ENCODE results near the gene C19orf38. TPM values are rescaled to one million over a fixed set of nuclear protein-coding genes. Genes with fewer than 3 reads are reported as not detected.
"Not testable (repeated sequence)": the region's sequence is repeated elsewhere in the genome, so short reads cannot be mapped to it uniquely, and the experiment has no call there.

The C19orf38 gene
- total RNA-seq, 2 experiments from 2014 or later = 1.4 to 1.7 TPM

DNA sequence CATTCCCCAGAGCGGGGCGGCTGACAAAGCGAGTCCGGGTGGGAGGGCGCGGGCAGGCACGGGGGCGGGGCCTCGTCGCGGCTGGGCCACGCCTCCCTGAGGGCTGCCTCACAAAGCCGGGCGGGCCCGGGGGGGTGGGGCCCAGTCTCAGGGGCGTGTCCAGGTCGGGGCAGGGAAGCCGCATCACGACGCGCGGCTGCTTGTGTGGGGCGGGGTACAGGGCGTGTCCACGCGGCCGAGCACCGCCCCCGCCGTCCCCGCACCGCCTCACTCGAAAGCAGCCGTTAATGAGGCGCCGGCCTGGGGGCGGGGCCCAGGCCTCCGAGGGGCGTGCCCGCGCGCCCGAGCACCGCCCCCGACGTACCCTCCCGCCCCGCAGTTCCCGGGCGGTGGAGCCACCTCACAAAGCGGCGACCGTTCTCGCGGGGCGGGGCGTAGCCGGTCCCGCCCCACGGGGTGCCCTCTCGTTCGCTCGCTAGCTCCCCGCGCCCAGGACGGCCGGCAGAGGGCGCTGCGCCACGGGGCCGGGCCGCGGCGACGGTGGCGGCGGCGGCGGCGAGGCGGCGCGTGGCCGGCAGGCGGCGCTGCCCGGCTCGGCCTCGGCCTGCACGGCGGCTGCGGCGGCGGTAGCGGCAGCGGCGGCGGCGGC is 22.9 kb downstream of the C19orf38 start, which contains the start of gene CARM1:
Gene CARM1 (plus strand): TSS at position 599 of the 649 bp plus-strand sequence. CDS start 150 bp downstream, outside the sequence.
- intact Hi-C loops (cut with micrococcal nuclease) = loop anchor here (2.0 to 5.0 kb wide), 4 partner anchors 34 to 224 kb away; partner anchors contain the start of genes SMARCA4 and TMED1
- H3K4me3 Mint-ChIP-seq = peak within 1 kb of the TSS; percentile 79

GRCh38 chr19:10871711-10872545 is 23.7 kb downstream of the C19orf38 start:
- POLR2A ChIA-PET = interaction anchor here (1.0 to 1.1 kb wide), 3 partner anchors 112 to 218 kb away, joined by 3 to 4 read pairs (median 3); partner anchors contain the start of gene LDLR
- Mint-ChIP-seq H3K27ac (peak overlapping the region; percentile 55), H3K4me3 (peak overlapping the region; percentile 79)

More for the DNA sequence above, 22.9 kb downstream of the C19orf38 start, which contains the start of gene CARM1:
- POLR2A ChIA-PET = interaction anchor here (0.6 to 1.0 kb wide), 4 partner anchors 35 to 367 kb away, joined by 3 to 4 read pairs (median 3); partner anchors contain the start of gene TMED1
- Mint-ChIP-seq H3K36me3 (peaks cover 3% of the 10 kb centered on the region), H3K4me1 (ENCODE audit: low read depth) (peaks cover 25% of the 10 kb centered on the region), H3K27me3 (no peaks in the 10 kb centered on the region), H3K27ac (peak within 1 kb of the TSS; percentile 96), H3K9me3 (no peaks in the 10 kb centered on the region)
- DNase-seq = peak; percentile 99
- CTCF ChIA-PET = interaction anchor here (0.5 to 4.1 kb wide), 17 partner anchors 9 to 570 kb away, joined by 3 to 30 read pairs (median 4); partner anchors contain the start of genes DNM2 and TMED1

GRCh38 chr19:10872546-10873107 is 24.4 kb downstream of the C19orf38 start:
- peaks cover 3% of the 10 kb centered on the region for H3K36me3 Mint-ChIP-seq
- no peaks in the 10 kb centered on the region for H3K9me3 Mint-ChIP-seq
- intact Hi-C loops (cut with micrococcal nuclease) = loop anchor here (5.0 kb wide), 1 partner anchor 75 kb away; no protein-coding TSS in a partner anchor
- peak overlapping the region; percentile 55 for H3K27ac Mint-ChIP-seq
- H3K27me3 Mint-ChIP-seq = no peaks in the 10 kb centered on the region
- H3K4me3 Mint-ChIP-seq = peak overlapping the region; percentile 79
- peaks cover 33% of the 10 kb centered on the region for H3K4me1 Mint-ChIP-seq (ENCODE audit: low read depth)
- ChIA-PET POLR2A (interaction anchor here (1.1 kb wide), 2 partner anchors 171 to 217 kb away, joined by 3 to 4 read pairs; partner anchors contain the start of gene LDLR), CTCF (interaction anchor here (0.9 to 4.1 kb wide), 10 partner anchors 8 to 217 kb away, joined by 3 to 30 read pairs (median 4); partner anchors contain the start of genes DNM2 and LDLR)
- DNase-seq = peak; percentile 50

More at GRCh38 chr19:10871711-10872545, 23.7 kb downstream of the C19orf38 start:
- Mint-ChIP-seq H3K4me1 (ENCODE audit: low read depth) (peaks cover 29% of the 10 kb centered on the region), H3K36me3 (peaks cover 3% of the 10 kb centered on the region), H3K9me3 (no peaks in the 10 kb centered on the region), H3K27me3 (no peaks in the 10 kb centered on the region)
- DNase-seq = peak; percentile 37
- intact Hi-C loops (cut with micrococcal nuclease) = loop anchor here (2.0 to 5.0 kb wide), 4 partner anchors 35 to 223 kb away; partner anchors contain the start of genes SMARCA4 and TMED1
- CTCF ChIA-PET = interaction anchor here (0.5 to 4.1 kb wide), 14 partner anchors 8 to 343 kb away, joined by 3 to 30 read pairs (median 3); partner anchors contain the start of genes DNM2 and LDLR

DNA sequence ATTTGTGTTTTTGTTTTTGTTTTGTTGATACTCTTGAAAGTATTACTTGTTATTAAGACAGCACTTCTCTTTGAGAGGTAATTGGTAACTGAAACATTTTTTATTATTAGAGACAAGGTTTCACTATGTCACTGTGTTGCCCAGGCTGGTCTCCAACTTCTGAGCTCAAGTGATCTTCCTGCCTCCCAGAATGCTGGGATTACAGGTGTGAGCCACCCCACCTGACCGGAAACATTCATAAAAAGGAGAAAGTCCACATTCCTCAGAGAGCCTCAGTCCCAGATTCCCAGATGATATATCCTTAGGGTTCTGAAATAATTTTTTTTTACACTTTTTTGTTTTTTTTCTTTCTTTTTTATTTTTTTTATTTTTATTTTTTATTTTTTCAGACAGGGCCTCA is 25.8 kb downstream of the C19orf38 start:
- POLR2A ChIA-PET = no interaction called here
- intact Hi-C loops (cut with micrococcal nuclease) = loop anchor here (5.0 kb wide), 1 partner anchor 77 kb away; no protein-coding TSS in a partner anchor
- Mint-ChIP-seq H3K36me3 (peaks cover 4% of the 10 kb centered on the region), H3K4me1 (ENCODE audit: low read depth) (peaks cover 39% of the 10 kb centered on the region), H3K9me3 (no peaks in the 10 kb centered on the region), H3K4me3 (no peak overlapping the region), H3K27ac (no peak overlapping the region), H3K27me3 (no peaks in the 10 kb centered on the region)
- DNase-seq = no peak
- CTCF ChIA-PET = interaction anchor here (2.0 kb wide), 1 partner anchor 10 kb away, joined by 10 read pairs; no protein-coding TSS in a partner anchor

GRCh38 chr19:10876459-10877240 is 28.4 kb downstream of the C19orf38 start:
- Mint-ChIP-seq H3K4me1 (ENCODE audit: low read depth) (peaks cover 38% of the 10 kb centered on the region), H3K4me3 (no peak overlapping the region), H3K9me3 (no peaks in the 10 kb centered on the region), H3K27ac (peak overlapping the region; percentile 52), H3K36me3 (peaks cover 9% of the 10 kb centered on the region), H3K27me3 (no peaks in the 10 kb centered on the region)
- peak; percentile 40 for DNase-seq
- ChIA-PET POLR2A (no interaction called here), CTCF (interaction anchor here (1.7 to 2.7 kb wide), 2 partner anchors 13 to 16 kb away, joined by 3 to 16 read pairs; no protein-coding TSS in a partner anchor)
- intact Hi-C loops (cut with micrococcal nuclease) = no loop called here

DNA sequence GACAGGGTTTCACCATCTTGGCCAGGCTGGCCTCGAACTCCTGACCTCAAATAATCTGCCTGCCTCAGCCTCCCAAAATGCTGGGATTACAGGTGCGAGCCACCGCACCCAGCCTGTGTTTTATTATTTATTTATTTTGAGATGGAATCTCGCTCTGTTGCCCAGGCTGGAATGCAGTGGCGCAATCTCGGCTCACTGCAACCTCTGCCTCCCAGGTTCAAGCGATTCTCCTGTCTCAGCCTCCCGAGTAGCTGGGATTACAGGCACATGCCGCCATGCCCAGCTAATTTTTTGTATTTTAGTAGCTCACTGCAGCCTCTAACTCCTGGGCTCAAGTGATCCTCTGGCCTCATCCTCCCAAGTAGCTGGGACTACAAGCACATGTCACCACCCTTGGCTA is 29.4 kb downstream of the C19orf38 start:
- H3K9me3 Mint-ChIP-seq, H3K36me3 Mint-ChIP-seq, DNase-seq, H3K27me3 Mint-ChIP-seq, POLR2A ChIA-PET, H3K4me3 Mint-ChIP-seq: not testable (repeated sequence)
- Mint-ChIP-seq H3K27ac (peak overlapping the region; percentile 81), H3K4me1 (ENCODE audit: low read depth) (peaks cover 36% of the 10 kb centered on the region)
- intact Hi-C loops (cut with micrococcal nuclease) = loop anchor here (2.0 kb wide), 1 partner anchor 51 kb away; the partner anchor contains the start of genes TIMM29 and YIPF2
- CTCF ChIA-PET = interaction anchor here (1.3 to 2.7 kb wide), 3 partner anchors 13 to 59 kb away, joined by 3 to 16 read pairs (median 4); no protein-coding TSS in a partner anchor

DNA sequence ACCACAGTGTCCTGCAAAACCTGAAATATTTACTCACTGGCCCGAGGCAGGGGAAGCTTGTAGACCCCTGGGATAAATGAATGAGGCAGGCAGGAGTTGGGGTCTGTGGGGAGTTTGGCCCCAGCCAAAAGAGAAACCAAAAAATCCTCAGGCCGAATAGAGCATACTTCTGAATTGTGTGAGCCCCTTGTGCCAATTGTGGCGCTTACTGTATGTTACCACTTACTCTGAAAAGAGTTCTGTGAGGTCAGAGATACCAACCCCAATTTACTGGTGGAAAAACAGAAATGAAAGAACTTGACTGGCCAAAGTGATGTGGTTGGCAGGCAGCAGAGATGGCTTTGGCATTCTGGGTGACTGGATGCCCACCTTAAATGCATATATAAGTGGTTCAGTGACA is 30.0 kb downstream of the C19orf38 start:
- no peak overlapping the region for H3K4me3 Mint-ChIP-seq
- CTCF ChIA-PET = interaction anchor here (1.3 to 2.7 kb wide), 3 partner anchors 14 to 58 kb away, joined by 3 to 16 read pairs (median 4); no protein-coding TSS in a partner anchor
- no peak for DNase-seq
- POLR2A ChIA-PET = no interaction called here
- H3K36me3 Mint-ChIP-seq = peaks cover 9% of the 10 kb centered on the region
- H3K4me1 Mint-ChIP-seq (ENCODE audit: low read depth) = peaks cover 30% of the 10 kb centered on the region
- H3K9me3 Mint-ChIP-seq = no peaks in the 10 kb centered on the region
- H3K27ac Mint-ChIP-seq = peak overlapping the region; percentile 81
- intact Hi-C loops (cut with micrococcal nuclease) = loop anchor here (2.0 kb wide), 1 partner anchor 51 kb away; the partner anchor contains the start of genes TIMM29 and YIPF2
- no peaks in the 10 kb centered on the region for H3K27me3 Mint-ChIP-seq

DNA sequence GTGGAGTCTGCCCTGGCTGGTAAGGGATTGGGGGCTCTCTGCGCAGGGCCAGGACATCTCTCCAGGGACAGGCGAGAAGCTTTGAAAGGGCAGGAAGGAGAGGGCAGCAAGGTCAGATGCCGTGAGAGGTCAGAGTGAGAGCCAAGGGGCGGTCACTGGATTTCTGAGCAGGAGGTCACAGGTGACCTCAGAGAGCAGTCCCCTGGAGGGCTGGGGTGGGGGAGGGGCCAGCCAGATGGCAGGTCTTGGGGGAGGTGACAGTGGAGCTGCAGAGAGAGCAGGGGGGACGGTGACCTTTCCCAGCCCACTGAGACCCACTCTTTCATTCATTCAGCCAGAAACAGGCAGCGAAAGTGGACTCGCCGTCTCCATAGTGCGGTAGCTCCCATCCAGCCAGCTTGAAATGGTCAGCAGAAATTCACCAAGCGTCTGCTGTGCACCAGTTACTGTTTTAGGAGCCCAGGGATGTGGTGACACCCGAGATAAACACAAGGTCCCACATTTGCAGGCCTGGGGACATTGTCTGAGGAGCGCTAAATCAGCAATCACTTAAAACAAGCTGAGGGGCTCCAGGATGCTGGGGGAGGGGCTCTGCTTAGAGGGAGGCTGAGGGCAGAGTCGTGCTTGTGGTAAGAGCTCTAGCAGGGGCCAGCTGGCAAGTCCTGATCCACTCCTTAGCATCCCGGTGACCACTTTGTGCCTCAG is 33.3 kb downstream of the C19orf38 start:
- CTCF ChIA-PET = interaction anchor here (0.6 to 1.3 kb wide), 6 partner anchors 10 to 166 kb away, joined by 3 to 4 read pairs (median 3); partner anchors contain the start of gene CARM1
- POLR2A ChIA-PET = no interaction called here
- H3K36me3 Mint-ChIP-seq = peaks cover 6% of the 10 kb centered on the region

DNA sequence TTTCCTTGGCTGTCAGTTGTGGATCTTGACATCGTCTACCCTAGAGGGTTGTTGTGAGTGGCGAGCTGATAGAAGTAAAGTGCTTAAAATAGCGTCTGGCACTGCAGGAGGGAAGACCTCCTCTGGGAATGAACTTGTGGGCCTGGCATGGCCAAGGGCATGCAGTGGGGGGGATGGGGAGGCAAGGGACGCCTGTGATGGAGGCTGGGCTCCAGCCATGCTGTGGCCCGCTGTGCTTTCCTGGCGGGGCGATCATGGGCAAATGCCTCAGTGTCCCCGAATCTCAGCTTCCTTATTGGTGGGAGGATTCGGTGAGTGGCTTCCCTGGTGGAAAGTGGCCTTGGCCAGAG is 33.9 kb downstream of the C19orf38 start:
- intact Hi-C loops (cut with micrococcal nuclease) = no loop called here
- Mint-ChIP-seq H3K27me3 (no peaks in the 10 kb centered on the region), H3K9me3 (no peaks in the 10 kb centered on the region), H3K4me3 (no peak overlapping the region), H3K36me3 (peaks cover 6% of the 10 kb centered on the region), H3K4me1 (ENCODE audit: low read depth) (peaks cover 20% of the 10 kb centered on the region), H3K27ac (no peak overlapping the region)
- POLR2A ChIA-PET = no interaction called here
- CTCF ChIA-PET = interaction anchor here (0.6 to 1.3 kb wide), 3 partner anchors 11 to 166 kb away, joined by 3 to 4 read pairs (median 3); partner anchors contain the start of gene CARM1
- DNase-seq = no peak

More for the DNA sequence above, 33.3 kb downstream of the C19orf38 start:
- no peak for DNase-seq
- Mint-ChIP-seq H3K4me1 (ENCODE audit: low read depth) (peaks cover 25% of the 10 kb centered on the region), H3K4me3 (no peak overlapping the region), H3K9me3 (no peaks in the 10 kb centered on the region), H3K27me3 (no peaks in the 10 kb centered on the region), H3K27ac (no peak overlapping the region)
- intact Hi-C loops (cut with micrococcal nuclease) = no loop called here

GRCh38 chr19:10884274-10884673 is 36.1 kb downstream of the C19orf38 start:
- Mint-ChIP-seq H3K27ac (no peak overlapping the region), H3K9me3 (no peaks in the 10 kb centered on the region), H3K27me3 (no peaks in the 10 kb centered on the region), H3K4me3 (no peak overlapping the region), H3K36me3 (peaks cover 3% of the 10 kb centered on the region), H3K4me1 (ENCODE audit: low read depth) (peaks cover 6% of the 10 kb centered on the region)
- intact Hi-C loops (cut with micrococcal nuclease) = no loop called here
- POLR2A ChIA-PET = no interaction called here
- no peak for DNase-seq
- CTCF ChIA-PET = no interaction called here
